Measurements from ENCODE around the gene TCL1A.

TCL1A gene

GRCh38 chr14:95692109-95692508, 21.8 kb downstream of the TCL1A start:
- in situ Hi-C loops (cut with HindIII; ENCODE audit: low sequenced_read_pairs) = no loop called here
- no peak for DNase-seq (ENCODE audit: low read depth, low spot score)
- H3K4me3 ChIP-seq (ENCODE audit: low read depth, low read length) = no peak overlapping the region
- TF ChIP-seq, protein P1, sequence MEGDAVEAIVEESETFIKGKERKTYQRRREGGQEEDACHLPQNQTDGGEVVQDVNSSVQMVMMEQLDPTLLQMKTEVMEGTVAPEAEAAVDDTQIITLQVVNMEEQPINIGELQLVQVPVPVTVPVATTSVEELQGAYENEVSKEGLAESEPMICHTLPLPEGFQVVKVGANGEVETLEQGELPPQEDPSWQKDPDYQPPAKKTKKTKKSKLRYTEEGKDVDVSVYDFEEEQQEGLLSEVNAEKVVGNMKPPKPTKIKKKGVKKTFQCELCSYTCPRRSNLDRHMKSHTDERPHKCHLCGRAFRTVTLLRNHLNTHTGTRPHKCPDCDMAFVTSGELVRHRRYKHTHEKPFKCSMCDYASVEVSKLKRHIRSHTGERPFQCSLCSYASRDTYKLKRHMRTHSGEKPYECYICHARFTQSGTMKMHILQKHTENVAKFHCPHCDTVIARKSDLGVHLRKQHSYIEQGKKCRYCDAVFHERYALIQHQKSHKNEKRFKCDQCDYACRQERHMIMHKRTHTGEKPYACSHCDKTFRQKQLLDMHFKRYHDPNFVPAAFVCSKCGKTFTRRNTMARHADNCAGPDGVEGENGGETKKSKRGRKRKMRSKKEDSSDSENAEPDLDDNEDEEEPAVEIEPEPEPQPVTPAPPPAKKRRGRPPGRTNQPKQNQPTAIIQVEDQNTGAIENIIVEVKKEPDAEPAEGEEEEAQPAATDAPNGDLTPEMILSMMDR (IDR thresholded peaks at IDR 0.05; ENCODE audit: low read depth, low read length) = no peak

DNA sequence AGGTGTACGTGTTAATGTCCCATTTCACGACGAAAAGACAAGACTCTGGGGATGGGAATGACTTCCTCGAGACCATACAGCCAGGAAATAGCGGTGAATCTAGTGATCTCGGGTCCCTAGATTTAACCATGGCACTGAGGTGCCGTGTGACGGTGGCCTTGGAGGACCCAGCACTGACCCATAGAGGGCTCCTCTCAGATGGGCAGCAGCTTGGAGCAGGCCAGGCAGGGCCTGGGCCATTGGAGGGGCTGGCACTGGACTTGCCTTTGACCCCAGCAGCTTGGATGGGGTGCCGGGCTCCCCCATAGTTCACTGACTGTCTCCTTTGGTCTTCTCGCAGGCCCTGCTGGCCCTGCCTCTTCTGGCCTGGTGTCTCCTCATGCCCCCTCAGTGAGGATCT, 22.3 kb downstream of the TCL1A start:
- TF ChIP-seq, protein P1 (IDR thresholded peaks at IDR 0.05; ENCODE audit: low read depth, low read length) = no peak

GRCh38 chr14:95690815-95691214, 23.1 kb downstream of the TCL1A start:
- TF ChIP-seq, protein P1 (IDR thresholded peaks at IDR 0.05; ENCODE audit: low read depth, low read length) = no peak
- H3K4me3 ChIP-seq (ENCODE audit: low read depth, low read length) = no peak overlapping the region
- DNase-seq (ENCODE audit: low read depth, low spot score) = no peak
- in situ Hi-C loops (cut with HindIII; ENCODE audit: low sequenced_read_pairs) = no loop called here

More for the DNA sequence above, 22.3 kb downstream of the TCL1A start:
- no peak for DNase-seq (ENCODE audit: low read depth, low spot score)
- no peak overlapping the region for H3K4me3 ChIP-seq (ENCODE audit: low read depth, low read length)
- in situ Hi-C loops (cut with HindIII; ENCODE audit: low sequenced_read_pairs) = no loop called here

DNA sequence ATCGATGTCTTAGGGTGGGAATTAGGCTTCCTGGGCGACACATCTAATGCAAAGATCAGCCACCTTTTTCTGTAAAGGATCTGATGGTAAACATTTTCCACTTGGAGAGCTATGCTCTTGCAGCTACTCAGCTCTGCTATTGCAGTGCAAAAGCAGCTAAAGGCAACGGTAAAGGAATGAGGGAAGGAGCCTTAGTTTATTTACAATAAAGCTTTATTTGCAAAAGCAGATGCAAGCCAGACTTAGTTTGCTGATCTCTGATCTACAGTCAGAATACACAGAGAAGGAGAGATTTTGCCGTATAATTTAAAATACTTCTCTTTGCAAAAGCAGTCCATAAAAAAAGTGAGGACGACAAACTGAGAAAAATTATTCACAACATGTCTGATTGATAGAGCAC, 24.5 kb downstream of the TCL1A start:
- in situ Hi-C loops (cut with HindIII; ENCODE audit: low sequenced_read_pairs) = no loop called here
- TF ChIP-seq, protein P1 (IDR thresholded peaks at IDR 0.05; ENCODE audit: low read depth, low read length) = no peak
- H3K4me3 ChIP-seq (ENCODE audit: low read depth, low read length) = no peak overlapping the region
- no peak for DNase-seq (ENCODE audit: low read depth, low spot score)

- TF ChIP-seq, protein P1 (IDR thresholded peaks at IDR 0.05; ENCODE audit: low read depth, low read length) = no peak
- in situ Hi-C loops (cut with HindIII; ENCODE audit: low sequenced_read_pairs) = no loop called here
- no peak overlapping the region for H3K4me3 ChIP-seq (ENCODE audit: low read depth, low read length)
- DNase-seq (ENCODE audit: low read depth, low spot score) = no peak
Measured at GRCh38 chr14:95686935-95687334, 27.0 kb downstream of the TCL1A start.

DNA sequence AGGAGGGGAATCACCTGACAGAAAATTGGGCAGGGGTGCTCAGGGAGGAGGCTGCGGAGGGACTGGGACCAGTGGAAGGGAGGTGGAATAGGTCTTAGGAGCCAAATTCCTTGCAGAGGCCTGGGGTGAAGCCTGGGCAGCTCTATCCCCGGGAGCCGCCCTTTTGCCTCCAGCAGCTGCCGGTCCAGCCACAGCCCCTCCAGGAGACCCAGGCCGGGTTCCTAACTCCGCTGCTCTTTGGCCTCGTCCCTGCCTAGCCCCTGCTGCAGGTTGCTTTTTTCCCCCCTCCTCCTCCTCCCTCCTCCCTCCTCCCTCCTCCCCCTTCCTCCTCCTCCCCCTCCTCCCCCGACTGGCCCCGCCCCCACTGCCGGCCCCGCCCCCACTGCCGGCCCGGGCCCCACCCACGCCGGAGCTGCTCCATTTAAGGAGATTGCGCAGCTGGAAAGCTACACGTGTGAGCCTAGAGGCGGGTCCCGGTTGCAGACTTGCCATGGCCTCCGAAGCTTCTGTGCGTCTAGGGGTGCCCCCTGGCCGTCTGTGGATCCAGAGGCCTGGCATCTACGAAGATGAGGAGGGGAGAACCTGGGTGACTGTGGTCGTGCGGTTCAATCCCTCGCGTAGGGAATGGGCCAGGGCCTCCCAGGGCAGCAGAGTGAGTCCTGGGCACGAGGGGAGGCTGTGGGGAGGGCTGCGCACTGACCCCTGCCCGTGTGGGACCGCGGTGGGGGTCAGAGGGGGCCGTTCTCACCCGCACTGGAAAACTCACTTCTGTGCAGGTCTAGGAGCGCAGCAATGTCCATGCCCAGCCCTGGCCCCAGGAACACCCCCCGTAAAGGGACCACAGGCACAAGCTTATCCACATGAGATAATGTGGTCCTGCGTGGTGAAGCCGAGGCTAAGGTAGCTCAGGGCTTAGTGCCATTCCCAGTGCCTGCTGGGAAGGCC, 27.7 kb downstream of the TCL1A start, which contains the start of gene TCL1B:
TCL1B (plus strand) TSS at position 449 of the 945 bp plus-strand sequence; CDS start at position 491, 42 bp downstream.
- TF ChIP-seq, protein P1 (IDR thresholded peaks at IDR 0.05; ENCODE audit: low read depth, low read length) = no peak
- in situ Hi-C loops (cut with HindIII; ENCODE audit: low sequenced_read_pairs) = no loop called here
- H3K4me3 ChIP-seq (ENCODE audit: low read depth, low read length) = no peak within 1 kb of the TSS
- DNase-seq (ENCODE audit: low read depth, low spot score) = no peak
